ENCODE results near the gene CNOT8.

Gene CNOT8

DNA sequence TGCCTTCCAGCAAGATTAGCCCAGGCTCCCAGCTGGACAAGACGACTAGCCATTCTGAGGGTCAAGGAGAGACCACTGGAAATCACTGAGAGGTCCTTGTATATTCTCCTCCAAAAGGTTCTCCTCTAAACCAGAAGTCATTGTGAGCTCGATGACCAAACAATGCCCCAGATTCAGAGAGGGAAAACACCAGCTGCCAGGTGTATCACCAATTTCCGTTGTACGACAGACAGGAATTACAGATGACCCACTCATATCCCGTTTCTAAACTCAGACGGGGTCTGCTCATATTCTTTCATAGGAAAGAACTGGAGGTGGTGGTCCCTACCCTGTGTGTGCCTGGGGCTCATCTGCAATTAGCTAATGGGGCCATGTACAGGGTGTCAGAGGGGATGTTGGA, 22.2 kb upstream of the CNOT8 start:
- DNase-seq, result no peak

- DNase-seq, result no peak
These were observed 21.2 kb upstream of the CNOT8 start for GRCh38 chr5:154837009-154837901.

DNA sequence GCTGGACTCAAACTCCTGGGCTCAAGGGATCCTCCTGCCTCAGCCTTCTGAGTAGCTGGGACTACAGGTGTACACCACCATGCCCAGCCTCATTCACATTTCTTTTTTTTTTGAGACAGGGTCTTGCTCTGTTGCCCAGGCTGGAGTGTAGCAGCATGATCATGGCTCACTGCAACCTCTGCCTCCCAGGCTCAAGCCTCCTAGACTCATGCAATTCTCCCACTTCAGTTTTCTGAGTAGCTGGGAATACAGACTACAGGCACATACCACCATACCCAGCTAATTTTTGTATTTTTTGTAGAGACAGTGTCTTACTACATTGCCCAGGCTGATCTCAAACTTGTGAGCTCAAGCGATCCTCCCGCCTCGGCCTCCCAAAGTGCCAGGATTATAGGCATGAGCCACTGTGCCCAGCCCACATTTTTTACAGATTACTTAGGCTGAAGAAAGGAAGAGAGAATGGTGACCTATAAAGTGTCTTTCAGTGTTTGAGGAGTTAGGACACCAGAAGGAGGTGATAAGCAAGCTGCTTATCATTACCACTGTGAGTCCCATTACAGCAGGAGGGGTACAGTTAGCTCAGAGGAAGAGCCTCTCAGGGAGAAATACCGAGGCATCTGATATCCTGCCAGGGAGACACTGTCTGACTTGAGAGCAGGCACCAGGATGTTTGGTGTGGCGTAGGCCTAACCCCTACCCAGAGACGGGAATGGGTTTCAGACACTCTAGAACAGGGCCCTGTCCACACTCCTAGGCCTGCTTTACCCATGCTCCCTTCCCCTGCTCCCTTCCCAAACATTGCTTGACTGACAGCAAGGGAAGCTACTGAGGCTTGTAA, 17.8 kb upstream of the CNOT8 start:
- no peak for DNase-seq

GRCh38 chr5:154841273-154841661, 17.2 kb upstream of the CNOT8 start:
- no peak for DNase-seq

DNA sequence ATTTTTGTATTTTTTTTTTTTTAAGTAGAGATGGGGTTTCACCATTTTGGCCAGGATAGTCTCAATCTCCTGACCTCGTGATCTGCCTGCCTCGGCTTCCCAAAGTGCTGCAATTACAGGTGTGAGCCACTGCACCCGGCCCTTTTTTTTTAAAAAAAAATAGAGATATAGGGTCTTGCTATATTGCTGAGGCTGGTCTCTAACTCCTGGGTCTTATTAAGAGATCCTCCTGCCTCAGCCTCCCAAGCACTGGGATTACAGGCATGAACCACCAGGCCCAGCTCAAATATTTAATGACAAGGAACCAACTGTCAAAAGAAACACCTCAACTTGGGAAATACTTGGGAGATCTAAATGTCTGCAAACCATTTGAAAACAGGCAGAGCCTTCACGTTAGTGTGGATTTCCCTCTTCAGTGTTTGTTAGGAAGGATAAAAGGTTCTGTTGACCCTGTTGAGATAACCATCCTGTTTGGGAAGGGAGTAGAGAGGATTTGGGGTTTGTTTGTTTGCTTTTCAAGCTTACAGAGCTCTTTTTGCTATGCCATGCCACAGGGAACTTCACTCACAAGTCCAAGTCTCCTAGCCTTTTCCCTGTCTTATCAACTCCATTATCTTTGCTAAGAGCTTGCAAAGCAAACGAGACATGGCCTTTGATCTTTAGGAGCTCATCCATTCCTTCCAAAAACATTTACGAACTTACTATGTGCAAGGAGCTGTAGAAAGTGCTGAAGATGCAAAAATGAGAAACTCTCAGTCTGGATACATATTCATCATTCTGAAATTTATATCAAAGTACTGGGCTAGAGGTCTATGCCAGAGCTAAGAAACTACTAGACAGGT, 15.5 kb upstream of the CNOT8 start:
- no peak for DNase-seq

GRCh38 chr5:154844809-154845208, 13.6 kb upstream of the CNOT8 start:
- DNase-seq, result no peak

DNA sequence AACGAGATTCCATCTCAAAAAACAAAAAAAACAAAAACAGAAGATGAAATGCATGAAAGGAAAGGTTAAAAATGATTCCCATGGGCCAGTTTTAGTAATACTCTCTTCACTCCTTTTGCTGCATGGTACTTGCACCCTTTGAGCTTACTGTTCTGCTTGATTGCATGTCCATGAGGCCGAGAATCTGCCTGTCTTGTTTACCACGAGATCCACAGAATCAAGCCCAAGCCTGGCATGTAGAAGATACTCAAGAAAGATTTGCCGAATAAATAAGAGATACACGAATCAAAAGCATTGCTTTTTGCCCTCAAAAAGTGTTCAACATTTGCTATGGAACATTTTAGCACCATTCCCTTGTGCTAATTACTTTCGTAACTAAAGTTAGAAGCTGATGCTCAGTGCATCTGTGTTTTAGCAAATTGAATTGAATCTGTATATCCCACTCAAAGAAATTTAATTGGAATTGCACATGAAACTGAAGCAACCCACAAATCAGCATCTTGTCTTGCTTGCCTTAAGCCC, 9.1 kb upstream of the CNOT8 start:
- DNase-seq, result no peak

DNA sequence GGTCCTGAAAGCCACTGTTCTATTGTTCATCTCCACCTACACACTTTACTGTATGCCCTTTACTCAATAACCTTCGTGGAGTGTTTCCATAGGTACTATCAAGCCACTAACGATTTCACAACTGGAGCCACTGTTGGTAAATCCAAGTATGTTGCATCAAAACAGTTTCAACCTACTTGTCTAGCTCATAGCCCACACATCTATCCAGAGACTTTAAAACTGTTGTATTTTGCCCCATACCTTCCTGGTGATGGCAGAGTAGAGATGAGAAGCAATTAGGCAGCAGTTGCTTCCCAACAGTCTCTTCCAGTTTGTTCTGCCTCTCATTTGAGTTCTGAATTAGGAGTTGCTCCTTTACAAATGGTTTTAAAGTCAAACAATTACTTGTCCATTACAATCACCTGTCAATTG, 8.6 kb upstream of the CNOT8 start:
- no peak for DNase-seq

DNA sequence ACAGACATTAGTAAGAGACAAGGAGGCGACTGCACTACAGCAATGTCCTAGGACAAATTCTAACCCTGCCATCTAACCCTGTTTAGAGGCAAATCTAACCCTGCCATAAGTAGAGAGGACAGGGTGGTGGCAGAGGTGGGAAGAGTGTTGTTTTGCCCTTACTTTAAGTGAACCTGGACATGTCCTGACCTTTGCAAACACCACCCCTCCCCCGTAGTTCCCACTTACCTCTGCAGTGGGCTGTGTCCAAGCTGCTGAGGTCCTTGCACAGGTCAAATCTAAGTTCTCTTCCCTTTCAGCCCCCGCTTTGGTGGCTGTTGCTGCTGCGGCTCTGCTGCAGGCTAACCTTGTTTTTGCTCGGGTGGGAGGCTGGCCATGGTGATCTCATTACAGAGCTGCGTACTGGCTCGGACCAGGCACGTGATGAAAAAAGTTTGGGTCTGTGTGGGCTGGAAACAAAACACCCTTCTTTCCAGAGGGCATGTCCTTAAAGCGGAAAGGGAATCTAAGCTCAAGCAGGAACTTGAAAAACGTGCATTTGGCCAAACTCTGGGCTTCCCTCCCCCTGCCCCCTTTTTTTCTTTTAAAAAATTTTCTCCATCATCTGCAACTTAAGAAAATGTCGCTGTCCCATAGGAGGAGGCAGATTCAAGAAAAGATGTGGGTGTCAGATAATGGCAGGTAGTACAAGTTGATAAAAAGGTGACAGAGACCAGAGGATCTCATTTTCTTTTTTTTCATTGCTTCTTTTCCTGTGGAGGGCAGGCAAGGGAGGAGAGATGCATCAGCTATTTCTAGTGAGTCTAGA, 8.0 kb upstream of the CNOT8 start, which contains the start of gene FAXDC2:
TSS of gene FAXDC2 (minus strand) at position 349 of the 808 bp plus-strand sequence. CDS start 12,425 bp downstream, outside the sequence.
- DNase-seq, result no peak

DNA sequence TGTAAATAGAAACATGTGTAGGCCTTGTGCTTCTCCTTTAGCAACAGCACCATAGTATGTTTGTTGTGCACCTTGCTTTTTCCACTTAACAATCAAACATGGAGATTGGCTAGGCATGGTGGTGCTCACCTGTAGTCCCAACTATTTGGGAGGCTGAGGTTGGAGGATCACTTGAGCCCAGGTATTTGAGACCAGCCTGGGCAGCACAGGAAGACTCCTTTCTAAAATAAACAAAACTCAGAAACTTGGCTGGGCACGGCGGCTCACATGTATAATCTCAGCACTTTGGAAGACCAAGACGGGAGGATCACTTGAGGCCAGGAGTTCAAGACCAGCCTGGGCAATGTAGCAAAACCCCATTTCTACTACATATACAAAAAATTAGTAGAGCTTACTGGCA, 7.1 kb upstream of the CNOT8 start:
- DNase-seq, result no peak

DNA sequence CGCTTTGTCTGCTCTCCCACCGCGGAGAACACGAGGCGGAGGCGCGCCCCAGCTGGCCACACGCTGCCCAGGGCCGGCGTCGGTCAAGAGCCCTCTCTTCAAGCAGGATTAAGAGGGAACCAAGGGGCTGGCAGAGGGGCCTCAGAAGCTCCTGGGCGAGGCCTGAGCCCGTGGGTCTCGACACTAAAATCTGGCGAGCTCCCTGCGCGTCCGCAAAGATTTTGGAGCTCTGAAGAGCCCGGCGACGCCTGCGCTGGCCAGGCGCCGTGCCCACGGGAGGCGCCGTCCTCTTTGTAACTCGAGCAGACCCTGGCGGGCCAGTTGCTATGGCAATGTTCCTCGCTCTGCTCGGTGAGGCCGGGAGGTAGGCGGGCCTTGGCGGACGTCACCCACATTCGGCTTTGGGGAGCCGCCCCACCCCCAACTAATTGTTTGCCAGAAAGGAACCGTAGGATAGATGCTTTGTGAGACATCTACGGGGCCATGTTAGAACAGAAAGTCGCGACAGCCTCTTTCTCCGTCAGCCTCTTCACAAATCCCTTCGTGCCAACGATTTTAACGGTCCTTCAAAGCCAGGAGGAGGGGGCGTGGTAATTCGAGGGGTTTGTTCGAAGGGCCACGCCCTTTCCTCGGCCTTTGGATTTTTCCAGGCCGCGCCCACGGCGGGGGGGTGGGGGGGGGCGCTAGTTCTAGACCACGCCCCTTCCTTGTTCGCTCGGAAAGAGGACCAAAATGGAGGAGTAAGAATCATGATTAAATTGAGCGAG, 714 bp upstream of the CNOT8 start:
- peak; percentile 75 for DNase-seq

DNA sequence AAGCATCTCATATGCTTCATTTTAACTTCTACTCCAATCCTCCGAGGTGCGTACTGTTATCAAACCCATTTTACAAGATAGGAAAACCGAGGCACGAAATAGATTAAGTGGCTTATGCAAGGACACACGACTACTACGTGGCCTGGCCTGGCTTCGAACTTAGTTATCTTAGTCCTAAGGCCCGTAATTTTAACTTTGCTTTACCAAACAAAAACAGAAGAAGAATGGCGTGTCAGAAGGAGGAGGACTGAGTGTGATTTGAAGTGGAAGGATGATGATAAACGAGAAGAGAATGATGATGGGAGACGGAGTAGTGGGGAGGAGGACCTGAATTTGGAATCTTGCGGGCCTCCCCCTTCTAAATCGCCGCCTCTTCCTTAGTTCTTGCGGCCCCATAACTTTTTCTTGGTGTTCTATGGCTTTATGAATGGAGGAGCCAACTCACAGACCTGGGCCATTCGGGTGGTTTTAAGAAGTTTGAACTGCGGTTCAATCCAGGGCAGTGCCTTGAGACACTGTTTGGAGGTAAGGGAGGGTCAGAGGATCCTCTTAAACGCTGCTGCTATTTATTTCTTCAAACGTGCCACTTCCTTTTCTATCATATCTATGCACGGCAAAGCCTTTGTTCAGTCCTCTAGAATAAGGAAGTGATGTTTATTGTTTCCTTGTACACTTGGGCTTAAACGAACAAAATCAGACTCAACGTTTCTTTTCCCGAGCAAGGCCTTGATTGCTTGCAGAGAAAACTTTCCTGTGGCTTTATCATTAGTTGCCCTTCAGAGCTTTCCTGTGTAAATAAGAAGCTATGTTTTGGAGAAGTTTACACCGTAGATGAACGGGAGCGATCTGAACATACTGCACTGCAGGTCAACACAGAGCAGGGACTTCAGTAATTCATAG, 795 bp downstream of the CNOT8 start:
- DNase-seq, result no peak

- DNase-seq, result no peak
These were observed 1.7 kb downstream of the CNOT8 start for GRCh38 chr5:154860123-154860522.

DNA sequence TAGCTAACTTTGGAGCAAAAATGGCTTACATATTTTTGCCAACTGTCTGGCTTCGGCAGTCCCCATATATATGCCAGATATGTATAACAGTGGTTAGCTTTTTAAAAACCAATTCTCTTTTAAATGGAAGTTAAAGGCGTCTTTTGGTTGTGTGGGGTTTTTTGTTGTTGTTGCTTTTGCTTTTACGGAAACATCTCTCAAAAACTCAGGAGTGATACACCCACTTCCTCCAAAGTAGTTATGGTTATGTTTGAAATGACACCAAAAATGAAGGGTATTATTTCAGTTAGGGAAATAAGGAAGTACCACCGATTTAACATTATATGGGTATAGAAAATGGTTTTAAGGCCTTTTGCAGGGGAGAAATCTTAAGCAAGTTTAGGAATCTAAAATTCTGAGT, 2.3 kb downstream of the CNOT8 start:
- no peak for DNase-seq

DNA sequence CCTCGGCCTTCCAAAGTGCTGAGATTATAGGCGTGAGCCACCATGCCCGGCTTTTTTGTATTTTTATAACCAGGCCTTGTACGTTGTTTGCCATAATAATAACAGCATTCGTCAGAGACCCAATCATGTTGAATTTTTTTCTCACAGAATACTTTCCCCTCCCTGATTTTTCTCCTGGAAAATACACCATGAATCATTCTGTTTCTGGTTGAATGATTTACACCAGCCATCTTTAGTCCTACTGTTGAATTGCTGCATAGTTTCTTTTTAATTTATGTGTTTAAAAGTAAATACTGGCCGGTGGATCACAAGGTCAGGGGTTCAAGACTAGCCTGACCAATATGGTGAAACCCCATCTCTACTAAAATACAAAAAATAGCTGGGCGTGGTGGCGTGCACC, 3.5 kb downstream of the CNOT8 start:
- DNase-seq, result no peak

DNA sequence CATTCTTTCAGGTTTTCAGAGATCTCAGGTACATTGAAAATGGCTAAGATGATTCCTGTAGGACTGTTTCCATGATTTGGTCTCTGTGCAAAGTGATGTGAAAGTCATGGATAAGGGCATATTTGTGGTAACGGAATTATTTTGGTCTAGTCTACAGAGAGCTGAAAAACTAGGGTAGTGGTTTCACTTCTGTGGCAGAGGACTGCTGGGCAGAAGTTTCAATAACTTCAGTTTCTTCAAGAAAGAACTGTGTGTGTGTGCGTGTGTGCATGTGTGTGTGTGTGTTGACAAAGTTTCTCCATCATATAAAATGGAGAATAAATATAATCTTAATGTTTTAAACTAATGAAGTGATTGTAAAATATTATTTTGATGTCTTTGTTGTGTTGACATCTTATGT, 4.3 kb downstream of the CNOT8 start:
- DNase-seq, result no peak

GRCh38 chr5:154863291-154864080, 5.1 kb downstream of the CNOT8 start:
- DNase-seq, result no peak

DNA sequence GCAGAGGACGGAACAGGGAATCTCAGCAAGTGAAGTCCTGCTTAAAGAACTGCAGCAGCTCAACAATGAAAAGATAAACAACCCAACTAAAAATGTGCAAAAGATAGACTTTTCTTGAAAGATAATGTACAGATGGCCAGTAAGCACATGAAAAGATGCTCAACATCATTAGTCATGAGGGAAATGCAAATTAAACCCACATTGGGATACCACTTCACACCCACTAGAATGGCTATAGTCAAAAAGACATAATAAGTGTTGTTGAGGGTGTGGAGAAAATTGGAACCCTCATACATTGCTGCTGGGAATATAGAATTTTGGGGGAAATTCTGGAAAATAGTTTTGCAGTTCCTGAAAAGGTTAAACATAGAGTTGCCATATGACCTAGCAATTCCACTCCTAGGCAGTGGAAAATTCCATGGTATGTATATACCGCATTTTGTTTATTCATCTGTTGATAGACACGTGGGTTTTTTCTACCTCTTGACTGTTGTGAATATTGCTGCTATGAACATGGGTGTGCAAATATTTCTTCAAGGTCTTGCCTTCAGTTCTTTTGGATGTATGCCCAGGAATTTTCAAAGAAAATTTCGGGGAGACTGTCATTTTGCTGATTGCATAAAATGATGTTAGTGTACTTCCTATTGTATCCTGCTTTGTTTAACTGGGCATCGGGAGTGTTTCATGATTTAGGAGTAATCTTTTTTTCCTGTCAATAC, 7.2 kb downstream of the CNOT8 start:
- no peak for DNase-seq
